Calu3 (cell line): ENCODE results near the gene BMPER. TPM values are rescaled to one million over a fixed set of nuclear protein-coding genes. Genes with fewer than 3 reads are reported as not detected.

ENCODE experiments used
- BruUV-seq: library from RNA; stranded (reverse); fragments of 400-500 nt; replicated peaks from 2 replicates; lab custom pipeline; 2021; lab: Mats Ljungman, UMichigan
- CTCF ChIA-PET: fragments of 300-600 bp; sonication (Branson Sonifier 250); formaldehyde crosslinking; loops from one replicate; lab custom pipeline; 2022; ENCODE audit warnings: antibody characterized with exemption; lab: Charles Lee
- DNase-seq: peaks from one replicate; pipeline ENCODE4 v3.0.0; 2022
- H3K27ac Mint-ChIP-seq: one replicate; pipeline ENCODE4 v1.8.0; 2022; ENCODE audit warnings: mixed read lengths; ENCODE audit not compliant: unreplicated experiment
- H3K27me3 Mint-ChIP-seq: one replicate; pipeline ENCODE4 v1.8.0; 2022; ENCODE audit warnings: mixed read lengths; ENCODE audit not compliant: unreplicated experiment
- H3K36me3 Mint-ChIP-seq: one replicate; pipeline ENCODE4 v1.8.0; 2022; ENCODE audit warnings: mild to moderate bottlenecking, moderate library complexity, mixed read lengths; ENCODE audit not compliant: insufficient read depth, unreplicated experiment
- H3K4me1 Mint-ChIP-seq: one replicate; pipeline ENCODE4 v1.8.0; 2022; ENCODE audit warnings: mild to moderate bottlenecking, low read depth, mixed read lengths; ENCODE audit not compliant: unreplicated experiment
- H3K4me3 Mint-ChIP-seq: one replicate; pipeline ENCODE4 v1.8.0; 2022; ENCODE audit warnings: mild to moderate bottlenecking, low read depth, moderate library complexity, mixed read lengths; ENCODE audit not compliant: unreplicated experiment
- H3K9me3 Mint-ChIP-seq: one replicate; pipeline ENCODE4 v1.8.0; 2022; ENCODE audit warnings: low read depth, mixed read lengths; ENCODE audit not compliant: unreplicated experiment
- CTCF ChIP-seq: fragments of 200-600 bp; IDR thresholded peaks from one replicate; pipeline ENCODE4 v1.8.0; 2022; ENCODE audit warnings: antibody characterized with exemption; ENCODE audit not compliant: unreplicated experiment
- intact Hi-C: fragments of 100-400 bp; cut with micrococcal nuclease; formaldehyde crosslinking; loops from one replicate; pipeline ENCODE4 v1.10.0; 2022; ENCODE audit not compliant: unreplicated experiment
- total RNA-seq: library from RNA; stranded (reverse); gene quantifications from 2 replicates; pipeline ENCODE4 v1.2.3, GENCODE V29; 2022

Gene BMPER
- total RNA-seq, 1 experiment from 2014 or later = not detected

DNA sequence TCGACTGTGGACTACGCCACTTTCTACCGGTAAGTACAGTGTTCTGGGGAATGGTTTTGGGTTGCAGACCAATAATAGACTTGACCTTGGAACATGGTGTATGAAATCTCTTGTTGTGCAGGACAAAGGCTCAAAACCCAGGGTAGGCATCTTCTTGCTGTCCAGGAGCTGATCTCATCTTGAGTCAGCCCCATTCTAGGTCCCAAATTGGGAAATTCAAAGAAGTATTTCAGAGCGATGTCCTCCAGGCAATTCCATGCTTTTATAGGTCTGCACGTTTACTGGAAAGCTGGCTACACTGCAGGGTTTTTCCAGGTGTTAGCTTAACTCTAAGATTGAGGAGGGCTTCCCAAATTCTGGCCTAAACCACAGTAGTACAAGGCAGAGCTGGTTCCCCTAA lies 180.7 kb downstream of the BMPER start:
- H3K4me1 Mint-ChIP-seq = no peaks in the 10 kb centered on the region
- intact Hi-C loops = loop anchor here (10.0 kb wide), 1 partner anchor 841 kb away; no protein-coding TSS in a partner anchor
- no peaks in the 10 kb centered on the region for H3K36me3 Mint-ChIP-seq
- H3K27ac Mint-ChIP-seq = no peak overlapping the region
- H3K9me3 Mint-ChIP-seq = no peaks in the 10 kb centered on the region
- TF ChIP-seq CTCF = no peak
- CTCF ChIA-PET = interaction anchor here (1.1 to 3.3 kb wide), 2 partner anchors 19 to 104 kb away, joined by 3 to 162 read pairs; no protein-coding TSS in a partner anchor
- BruUV-seq = no TSS peak
- H3K27me3 Mint-ChIP-seq = no peaks in the 10 kb centered on the region
- H3K4me3 Mint-ChIP-seq = no peak overlapping the region
- DNase-seq = no peak

- no peak for TF ChIP-seq CTCF
- intact Hi-C loops = loop anchor here (10.0 kb wide), 1 partner anchor 842 kb away; no protein-coding TSS in a partner anchor
- BruUV-seq = no TSS peak
- H3K27ac Mint-ChIP-seq = no peak overlapping the region
- CTCF ChIA-PET = interaction anchor here (0.6 to 3.3 kb wide), 2 partner anchors 104 to 1040 kb away, joined by 5 to 162 read pairs; no protein-coding TSS in a partner anchor
- no peaks in the 10 kb centered on the region for H3K4me1 Mint-ChIP-seq
- no peak for DNase-seq
- no peaks in the 10 kb centered on the region for H3K9me3 Mint-ChIP-seq
- no peak overlapping the region for H3K4me3 Mint-ChIP-seq
- H3K36me3 Mint-ChIP-seq = no peaks in the 10 kb centered on the region
- H3K27me3 Mint-ChIP-seq = peaks cover 6% of the 10 kb centered on the region
These were observed 181.6 kb downstream of the BMPER start for GRCh38 chr7:34086981-34087380.

- H3K4me3 Mint-ChIP-seq = no peak overlapping the region
- no peaks in the 10 kb centered on the region for H3K9me3 Mint-ChIP-seq
- peaks cover 18% of the 10 kb centered on the region for H3K27me3 Mint-ChIP-seq
- no TSS peak for BruUV-seq
- no peak overlapping the region for H3K27ac Mint-ChIP-seq
- CTCF ChIA-PET = interaction anchor here (0.7 to 3.3 kb wide), 13 partner anchors 18 to 509 kb away, joined by 3 to 162 read pairs (median 5); no protein-coding TSS in a partner anchor
- H3K4me1 Mint-ChIP-seq = no peaks in the 10 kb centered on the region
- DNase-seq = peak; percentile 79
- intact Hi-C loops = loop anchor here (1.0 to 10.0 kb wide), 2 partner anchors 106 to 843 kb away; no protein-coding TSS in a partner anchor
- H3K36me3 Mint-ChIP-seq = no peaks in the 10 kb centered on the region
- TF ChIP-seq CTCF = peak; percentile 90
These were observed 182.9 kb downstream of the BMPER start for GRCh38 chr7:34087892-34088891.

DNA sequence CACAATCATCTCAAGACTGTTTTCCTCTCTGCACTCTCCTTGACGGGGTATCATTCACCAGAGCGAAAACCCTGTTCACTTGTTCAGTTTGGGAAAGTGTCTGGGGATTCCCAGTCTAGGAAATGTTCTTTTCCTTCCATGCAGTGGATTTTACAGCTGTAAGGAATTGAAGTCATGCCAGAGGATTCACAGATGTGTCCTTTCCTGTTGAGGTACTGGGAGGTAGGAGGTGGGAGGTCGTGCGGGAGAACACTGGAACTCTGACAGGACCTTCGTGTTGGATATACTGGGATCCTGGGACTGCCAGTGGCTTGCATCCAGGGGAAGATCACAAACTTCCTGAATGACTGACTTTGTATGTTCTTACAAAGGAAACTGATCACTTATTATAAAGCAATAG lies 185.5 kb downstream of the BMPER start:
- CTCF ChIA-PET = interaction anchor here (2.8 kb wide), 1 partner anchor 108 kb away, joined by 14 read pairs; no protein-coding TSS in a partner anchor
- Mint-ChIP-seq H3K27ac (no peak overlapping the region), H3K4me1 (no peaks in the 10 kb centered on the region), H3K4me3 (no peak overlapping the region), H3K36me3 (no peaks in the 10 kb centered on the region), H3K9me3 (no peaks in the 10 kb centered on the region), H3K27me3 (peaks cover 18% of the 10 kb centered on the region)
- no peak for TF ChIP-seq CTCF
- intact Hi-C loops = loop anchor here (1.0 to 10.0 kb wide), 5 partner anchors 75 to 904 kb away; no protein-coding TSS in a partner anchor
- DNase-seq = no peak
- no TSS peak for BruUV-seq
